Adipocyte (in vitro differentiated cells): ENCODE data around the gene MSX1.
A peak's percentile ranks its signal among the peaks of the same experiment; 100 is the strongest.
"Not testable (repeated sequence)": the region's sequence is repeated elsewhere in the genome, so short reads cannot be mapped to it uniquely, and the experiment has no call there.

ENCODE experiments used
- DNase-seq: peaks from one replicate; pipeline ENCODE4 v3.0.0-alpha.2; 2015; ENCODE audit warnings: low read depth
- H3K27me3 ChIP-seq: replicated peaks from 2 replicates; pipeline ENCODE4 v1.7.0; 2013; ENCODE audit warnings: mild to moderate bottlenecking, low read length, moderate library complexity; ENCODE audit not compliant: control insufficient read depth, insufficient read depth
- H3K36me3 ChIP-seq: 2 replicates; pipeline ENCODE4 v1.7.0; 2013; ENCODE audit warnings: low read length, mild to moderate bottlenecking, moderate library complexity; ENCODE audit not compliant: control insufficient read depth, insufficient read depth, severe bottlenecking
- H3K4me1 ChIP-seq: 2 replicates; pipeline ENCODE4 v1.7.0; 2013; ENCODE audit warnings: mild to moderate bottlenecking, low read length, moderate library complexity; ENCODE audit not compliant: control insufficient read depth, insufficient read depth
- H3K4me3 ChIP-seq: 2 replicates; pipeline ENCODE4 v1.7.0; 2013; ENCODE audit warnings: mild to moderate bottlenecking, low read length, moderate library complexity
- H3K9ac ChIP-seq: 2 replicates; pipeline ENCODE4 v1.7.0; 2013; ENCODE audit warnings: mild to moderate bottlenecking, low read length, moderate library complexity
- H3K9me3 ChIP-seq: 2 replicates; pipeline ENCODE4 v1.7.0; 2013; ENCODE audit warnings: mild to moderate bottlenecking, low read length, moderate library complexity; ENCODE audit not compliant: control insufficient read depth

The MSX1 gene

DNA sequence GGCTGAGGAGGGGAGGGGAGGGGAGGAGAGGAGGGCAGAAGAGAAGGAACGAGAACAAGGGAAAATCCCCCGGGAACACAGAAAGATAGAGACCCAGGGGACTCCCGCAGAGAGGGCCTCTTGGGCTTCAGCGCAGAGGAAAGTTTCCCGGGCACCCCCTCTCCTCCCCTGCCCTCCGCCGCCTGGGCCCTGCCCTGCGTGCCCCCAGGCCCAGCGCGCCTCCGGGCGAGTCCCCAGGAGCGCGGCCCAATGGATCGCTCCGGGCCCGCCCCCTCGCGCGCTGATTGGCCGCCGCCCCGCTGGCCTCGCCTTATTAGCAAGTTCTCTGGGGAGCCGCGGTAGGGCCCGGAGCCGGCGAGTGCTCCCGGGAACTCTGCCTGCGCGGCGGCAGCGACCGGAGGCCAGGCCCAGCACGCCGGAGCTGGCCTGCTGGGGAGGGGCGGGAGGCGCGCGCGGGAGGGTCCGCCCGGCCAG, at the start of gene MSX1:
MSX1 (plus strand) TSS at position 341 of the 474 bp plus-strand sequence. CDS start 235 bp downstream, outside the sequence.
- Histone ChIP-seq H3K27me3 (no peaks in the 10 kb centered on the region), H3K36me3 (peaks cover 28% of the 10 kb centered on the region), H3K4me3 (peak within 1 kb of the TSS; percentile 88), H3K9me3 (no peaks in the 10 kb centered on the region), H3K9ac (peak within 1 kb of the TSS; percentile 89), H3K4me1 (peaks cover 16% of the 10 kb centered on the region)
- DNase-seq, result peak; percentile 96

DNA sequence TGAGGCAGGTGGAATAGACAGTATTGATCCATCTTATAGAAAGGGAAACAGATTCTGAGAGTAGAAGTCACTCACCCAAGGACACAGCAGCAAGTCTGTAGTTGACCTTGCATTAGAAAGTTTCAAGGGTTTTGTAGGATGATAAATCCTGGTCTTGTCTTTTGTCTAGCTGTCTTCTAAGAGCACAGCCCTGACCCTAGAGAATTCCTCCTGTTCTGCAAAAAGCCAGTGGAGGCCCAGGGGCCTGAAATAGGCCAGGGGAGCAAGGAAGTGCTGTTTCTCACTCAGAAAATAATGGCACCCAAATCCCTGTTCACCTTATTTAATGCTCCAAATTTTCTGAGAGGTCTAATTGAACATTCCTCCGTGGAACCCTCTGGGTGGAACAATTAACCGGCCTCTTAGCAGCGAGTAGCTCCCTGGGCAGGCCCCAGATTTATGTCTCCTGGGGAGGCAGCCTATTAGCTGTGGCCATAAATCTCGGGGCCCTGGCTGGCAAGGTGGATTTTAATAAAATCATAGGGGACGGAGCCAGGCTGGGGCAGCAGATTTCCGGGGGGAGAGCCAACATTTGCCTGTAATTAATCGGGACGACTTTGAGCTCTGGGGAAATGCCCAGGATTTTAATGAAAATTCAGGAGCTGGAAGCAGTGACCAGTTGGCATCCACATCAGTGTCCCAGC, 49.2 kb upstream of the MSX1 start:
- DNase-seq, result no peak
- Histone ChIP-seq H3K9me3 (peaks cover 8% of the 10 kb centered on the region), H3K27me3 (no peaks in the 10 kb centered on the region), H3K4me3 (no peak overlapping the region), H3K4me1 (no peaks in the 10 kb centered on the region), H3K9ac (no peak overlapping the region), H3K36me3 (no peaks in the 10 kb centered on the region)

DNA sequence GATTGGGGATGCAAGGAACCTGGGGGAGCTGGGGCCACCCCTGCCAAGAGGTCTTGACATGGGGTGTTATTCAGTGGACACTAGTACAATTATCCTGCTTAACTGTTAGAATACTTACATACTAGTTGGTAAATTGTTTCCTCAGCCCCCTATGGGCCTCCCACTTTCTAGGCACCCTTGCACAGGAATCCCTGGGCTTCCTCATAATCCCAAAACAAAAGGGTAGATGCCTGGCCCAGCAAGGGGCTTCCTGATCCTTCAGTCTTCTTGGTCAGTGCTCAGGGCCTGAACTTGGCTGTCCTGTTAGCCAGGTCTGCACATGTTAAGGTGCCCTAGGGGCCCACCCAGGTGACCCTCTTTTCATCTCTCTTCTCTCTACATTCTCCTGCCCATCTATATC, 48.7 kb upstream of the MSX1 start:
- H3K9me3 ChIP-seq, result peaks cover 8% of the 10 kb centered on the region
- no peaks in the 10 kb centered on the region for H3K4me1 ChIP-seq
- no peaks in the 10 kb centered on the region for H3K27me3 ChIP-seq
- H3K4me3 ChIP-seq, result no peak overlapping the region
- H3K36me3 ChIP-seq, result no peaks in the 10 kb centered on the region
- H3K9ac ChIP-seq, result no peak overlapping the region
- no peak for DNase-seq

- Histone ChIP-seq H3K4me3 (no peak overlapping the region), H3K36me3 (no peaks in the 10 kb centered on the region), H3K9ac (no peak overlapping the region), H3K27me3 (no peaks in the 10 kb centered on the region), H3K4me1 (no peaks in the 10 kb centered on the region), H3K9me3 (peaks cover 8% of the 10 kb centered on the region)
- DNase-seq, result no peak
These were observed 47.2 kb upstream of the MSX1 start for GRCh38 chr4:4812145-4812794.

DNA sequence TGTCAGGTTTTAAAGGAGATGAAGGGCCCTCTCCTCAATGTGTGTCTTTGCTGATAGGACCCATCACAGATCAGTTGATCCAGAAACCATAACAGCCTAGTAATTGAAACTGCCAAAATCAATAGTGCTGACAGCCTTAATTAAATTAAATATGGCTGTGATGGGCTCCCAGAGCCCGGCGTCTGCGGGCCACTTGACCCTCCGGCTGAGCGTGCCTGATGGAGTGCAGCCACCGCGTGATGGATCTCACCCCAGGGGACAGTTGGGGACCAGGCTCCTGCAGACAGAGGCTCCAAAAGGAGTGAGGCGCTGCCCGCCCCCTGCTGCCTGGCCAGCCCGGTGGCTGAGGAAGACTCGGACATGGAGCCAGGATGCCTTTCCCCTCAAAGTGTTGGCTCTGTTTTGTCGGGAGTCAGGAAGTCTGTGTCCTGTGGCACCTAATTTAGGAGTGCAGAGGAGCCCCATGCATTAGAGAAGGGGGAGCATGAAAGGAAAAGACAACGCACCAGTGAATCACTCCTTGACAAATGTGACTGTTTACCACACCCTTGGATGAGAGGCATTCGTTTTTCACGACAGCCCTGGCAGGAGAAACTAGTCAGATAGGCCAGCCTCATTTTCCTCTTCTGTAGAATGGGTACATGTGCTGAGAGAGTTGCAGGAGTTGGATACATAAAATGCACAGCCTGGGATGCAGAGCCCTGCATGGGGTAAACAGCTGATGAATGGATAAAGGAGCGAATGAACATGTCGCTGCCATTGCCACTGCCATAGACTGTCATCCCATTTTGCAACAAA, 40.9 kb upstream of the MSX1 start:
- no peak overlapping the region for H3K9ac ChIP-seq
- no peaks in the 10 kb centered on the region for H3K4me1 ChIP-seq
- peaks cover 6% of the 10 kb centered on the region for H3K9me3 ChIP-seq
- no peak overlapping the region for H3K4me3 ChIP-seq
- no peaks in the 10 kb centered on the region for H3K36me3 ChIP-seq
- no peaks in the 10 kb centered on the region for H3K27me3 ChIP-seq
- DNase-seq, result no peak

DNA sequence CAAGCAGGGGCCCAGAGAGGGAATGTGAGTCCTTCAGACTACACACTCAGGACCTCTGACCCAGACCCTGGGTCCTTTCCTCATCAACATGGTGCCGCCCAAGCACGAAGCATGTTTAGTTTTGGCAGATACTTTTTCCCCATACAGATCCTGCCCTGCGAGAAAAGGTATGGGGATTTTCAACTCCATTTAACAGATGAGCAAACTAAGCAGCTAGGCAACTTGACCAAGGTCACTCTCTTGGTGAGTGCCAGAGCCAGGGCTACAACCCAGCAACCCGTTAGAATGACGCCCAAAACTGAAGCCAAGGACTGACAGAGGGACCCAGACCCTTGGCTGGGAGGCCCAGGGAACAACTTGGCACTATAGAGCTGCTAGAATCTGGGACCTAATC, 40.3 kb upstream of the MSX1 start:
- no peak overlapping the region for H3K4me3 ChIP-seq
- no peak overlapping the region for H3K9ac ChIP-seq
- H3K4me1 ChIP-seq, result no peaks in the 10 kb centered on the region
- DNase-seq, result no peak
- no peaks in the 10 kb centered on the region for H3K27me3 ChIP-seq
- H3K9me3 ChIP-seq, result peaks cover 6% of the 10 kb centered on the region
- no peaks in the 10 kb centered on the region for H3K36me3 ChIP-seq

DNA sequence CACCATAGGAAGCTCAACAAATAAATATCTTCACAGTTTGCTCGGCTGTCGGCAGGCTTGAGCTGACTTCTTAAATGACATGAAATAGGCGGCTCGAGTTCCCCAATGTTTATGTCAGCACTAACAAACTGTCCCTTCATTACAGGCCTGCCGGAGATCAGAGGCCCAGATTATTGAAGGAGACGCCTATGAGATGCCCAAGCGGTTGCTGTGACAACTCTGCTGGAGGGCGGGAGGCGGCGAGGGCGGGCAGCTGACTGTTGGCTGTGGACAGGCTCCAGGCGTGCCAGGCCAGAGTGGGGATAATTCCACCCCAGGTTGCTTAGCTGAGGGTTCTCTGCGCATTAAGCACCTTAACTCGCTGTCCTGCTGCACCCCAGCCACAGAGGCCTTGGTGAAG, 39.2 kb upstream of the MSX1 start:
- peak; percentile 24 for DNase-seq

DNA sequence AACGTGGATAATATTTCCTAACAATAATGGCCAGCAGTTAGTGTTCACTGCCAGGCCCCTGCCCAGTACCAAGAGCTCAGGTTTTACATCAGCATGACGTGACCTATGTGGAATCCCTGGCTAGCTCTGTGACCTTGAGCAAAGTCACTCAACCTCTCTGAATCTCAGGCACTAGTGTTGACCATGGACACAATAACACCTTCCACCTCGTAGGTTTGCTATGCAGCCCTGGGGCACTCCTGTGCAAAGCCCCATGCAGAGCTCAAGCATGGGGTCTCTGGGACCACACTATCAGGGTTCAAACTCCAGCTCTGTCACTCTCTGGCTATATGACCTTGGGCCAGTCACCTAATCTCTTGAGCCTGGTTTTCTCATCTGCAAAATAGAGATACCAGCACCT, 38.7 kb upstream of the MSX1 start:
- no peak overlapping the region for H3K9ac ChIP-seq
- no peak overlapping the region for H3K4me3 ChIP-seq
- no peaks in the 10 kb centered on the region for H3K27me3 ChIP-seq
- DNase-seq, result no peak
- no peaks in the 10 kb centered on the region for H3K4me1 ChIP-seq
- no peaks in the 10 kb centered on the region for H3K36me3 ChIP-seq
- peaks cover 6% of the 10 kb centered on the region for H3K9me3 ChIP-seq

More for the DNA sequence above, 39.2 kb upstream of the MSX1 start:
- Histone ChIP-seq H3K36me3 (no peaks in the 10 kb centered on the region), H3K9ac (no peak overlapping the region), H3K4me3 (no peak overlapping the region), H3K27me3 (no peaks in the 10 kb centered on the region), H3K4me1 (no peaks in the 10 kb centered on the region), H3K9me3 (peaks cover 6% of the 10 kb centered on the region)

- Histone ChIP-seq H3K4me1 (no peaks in the 10 kb centered on the region), H3K9ac (no peak overlapping the region)
- no peak for DNase-seq
These were observed 37.9 kb upstream of the MSX1 start for GRCh38 chr4:4821577-4821976.

GRCh38 chr4:4822286-4822685, 37.2 kb upstream of the MSX1 start:
- H3K9ac ChIP-seq, H3K4me3 ChIP-seq, H3K36me3 ChIP-seq, DNase-seq, H3K4me1 ChIP-seq, H3K9me3 ChIP-seq, H3K27me3 ChIP-seq: not testable (repeated sequence)

More at GRCh38 chr4:4821577-4821976, 37.9 kb upstream of the MSX1 start:
- Histone ChIP-seq H3K4me3 (no peak overlapping the region), H3K27me3 (no peaks in the 10 kb centered on the region), H3K9me3 (peaks cover 6% of the 10 kb centered on the region), H3K36me3 (no peaks in the 10 kb centered on the region)

GRCh38 chr4:4823621-4824162, 35.8 kb upstream of the MSX1 start:
- H3K36me3 ChIP-seq, result no peaks in the 10 kb centered on the region
- no peaks in the 10 kb centered on the region for H3K4me1 ChIP-seq
- H3K4me3 ChIP-seq, result no peak overlapping the region
- no peak overlapping the region for H3K9ac ChIP-seq
- peaks cover 1% of the 10 kb centered on the region for H3K27me3 ChIP-seq
- peaks cover 6% of the 10 kb centered on the region for H3K9me3 ChIP-seq
- no peak for DNase-seq
